NCI-H2227 (cell line): ENCODE measurements around the gene ZSWIM3.

ENCODE experiments used
- DNase-seq: peaks from one replicate; lab custom pipeline; 2025; ENCODE audit not compliant: unreplicated experiment; lab: John Stamatoyannopoulos, UW

ZSWIM3 gene

GRCh38 chr20:45832619-45833018 is 24.8 kb upstream of the ZSWIM3 start:
- no peak for DNase-seq

GRCh38 chr20:45833030-45833882 is 24.2 kb upstream of the ZSWIM3 start, which contains the start of gene SNX21:
Gene SNX21 (plus strand): TSS chr20:45833799. CDS start chr20:45833920, 121 bp downstream.
- peak; percentile 76 for DNase-seq

GRCh38 chr20:45833883-45834796 is 23.3 kb upstream of the ZSWIM3 start:
- peak; percentile 80 for DNase-seq

GRCh38 chr20:45834797-45835161 is 22.6 kb upstream of the ZSWIM3 start:
- no peak for DNase-seq

GRCh38 chr20:45835329-45835765 is 22.1 kb upstream of the ZSWIM3 start:
- DNase-seq = no peak

- DNase-seq = no peak
Observed at GRCh38 chr20:45835825-45836224, 21.6 kb upstream of the ZSWIM3 start.

- DNase-seq = peak; percentile 60
Observed at GRCh38 chr20:45836841-45837240, 20.6 kb upstream of the ZSWIM3 start.

- DNase-seq = no peak
Observed at GRCh38 chr20:45840700-45841198, 16.7 kb upstream of the ZSWIM3 start.

- DNase-seq = no peak
Observed at GRCh38 chr20:45841407-45842129, 15.8 kb upstream of the ZSWIM3 start.

- DNase-seq = no peak
Observed at GRCh38 chr20:45842169-45842812, 15.1 kb upstream of the ZSWIM3 start.

GRCh38 chr20:45843506-45843905 is 13.9 kb upstream of the ZSWIM3 start:
- DNase-seq = no peak

GRCh38 chr20:45845452-45845851 is 12.0 kb upstream of the ZSWIM3 start:
- DNase-seq = no peak

GRCh38 chr20:45848421-45848820 is 9.0 kb upstream of the ZSWIM3 start:
- no peak for DNase-seq

GRCh38 chr20:45848969-45849582 is 8.3 kb upstream of the ZSWIM3 start:
- DNase-seq = no peak

- no peak for DNase-seq
Observed at GRCh38 chr20:45850238-45850637, 7.2 kb upstream of the ZSWIM3 start.

GRCh38 chr20:45850926-45851325 is 6.5 kb upstream of the ZSWIM3 start:
- DNase-seq = no peak

GRCh38 chr20:45851501-45851900 is 5.9 kb upstream of the ZSWIM3 start:
- no peak for DNase-seq

- no peak for DNase-seq
Observed at GRCh38 chr20:45852326-45852725, 5.1 kb upstream of the ZSWIM3 start.

GRCh38 chr20:45853484-45853883 is 3.9 kb upstream of the ZSWIM3 start:
- no peak for DNase-seq

- DNase-seq = peak; percentile 58
Observed at GRCh38 chr20:45857882-45858216, 435 bp downstream of the ZSWIM3 start.
